WI38 (cell line): ENCODE data around the gene ECPAS.

Experiments used
- H3K4me3 ChIP-seq: 2 replicates; pipeline ENCODE4 v1.5.1; 2011; ENCODE audit warnings: low read depth, mild to moderate bottlenecking, control low read depth, low read length
- CTCF ChIP-seq: IDR thresholded peaks from 2 replicates; pipeline ENCODE4 v1.5.1; 2012; ENCODE audit warnings: low read depth, mild to moderate bottlenecking, control low read depth, low read length

ECPAS gene

GRCh38 chr9:111366978-111367377 is 117.2 kb downstream of the ECPAS start:
- no peak overlapping the region for H3K4me3 ChIP-seq
- no peak for TF ChIP-seq CTCF

GRCh38 chr9:111362526-111362925 is 121.7 kb downstream of the ECPAS start:
- no peak overlapping the region for H3K4me3 ChIP-seq
- TF ChIP-seq CTCF = no peak

DNA sequence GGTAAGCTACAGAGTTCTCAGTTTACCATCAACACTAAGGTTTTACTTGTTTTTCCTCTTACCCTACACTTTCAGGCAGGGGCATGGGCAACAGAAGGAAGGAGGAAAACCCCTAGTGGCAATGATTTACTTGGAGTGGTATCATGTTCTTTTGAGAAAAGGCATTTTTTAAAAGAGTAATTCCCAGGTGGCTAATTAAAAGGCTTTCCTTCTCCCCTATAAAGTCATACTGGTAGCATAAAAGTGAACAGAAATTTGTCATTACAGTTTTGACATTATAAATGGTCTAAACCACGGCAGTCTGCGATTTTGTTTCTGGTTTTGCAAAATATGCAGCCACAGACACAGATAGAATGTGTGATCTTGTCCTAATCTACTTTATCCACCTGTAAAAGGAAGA is 123.3 kb downstream of the ECPAS start:
- H3K4me3 ChIP-seq = no peak overlapping the region
- no peak for TF ChIP-seq CTCF

- H3K4me3 ChIP-seq = peak overlapping the region; percentile 44
- TF ChIP-seq CTCF = no peak
Observed at GRCh38 chr9:111356481-111357244, 127.5 kb downstream of the ECPAS start.

DNA sequence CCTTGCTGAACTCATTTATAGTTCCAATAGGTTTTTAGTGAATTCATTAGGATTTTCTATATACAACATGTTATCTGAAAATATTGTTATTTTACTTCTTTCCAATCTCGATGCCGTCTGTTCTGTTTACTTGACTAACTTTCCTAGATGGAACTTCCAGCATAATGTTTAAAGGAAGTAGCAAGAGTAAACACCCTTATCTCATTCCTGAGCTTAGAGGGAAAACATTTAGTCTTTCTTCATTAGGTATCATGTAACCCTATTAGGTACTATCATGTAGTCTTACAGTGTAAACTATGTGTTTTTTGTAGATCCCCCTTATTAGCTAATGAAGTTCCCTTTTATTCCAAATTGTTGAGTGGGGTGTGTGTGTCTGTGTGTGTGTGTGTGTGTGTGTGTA is 131.6 kb downstream of the ECPAS start:
- H3K4me3 ChIP-seq = no peak overlapping the region
- no peak for TF ChIP-seq CTCF

DNA sequence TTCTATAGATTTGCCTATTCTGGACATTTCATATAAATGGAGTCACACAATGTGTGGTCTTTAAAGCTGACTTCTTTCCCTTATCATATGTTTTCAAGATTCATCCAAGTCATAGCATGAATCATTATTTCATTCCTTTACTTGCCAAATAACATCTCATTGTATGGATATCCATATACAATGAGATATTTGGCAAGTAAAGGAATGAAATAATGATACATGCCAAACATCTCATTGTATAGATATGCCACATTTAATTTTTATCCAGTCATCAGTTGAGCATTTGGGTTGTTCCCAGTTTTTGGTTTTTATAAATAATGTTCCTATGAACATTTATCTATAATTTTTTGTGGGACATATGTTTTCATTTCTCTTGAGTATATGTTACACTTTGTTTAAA is 133.6 kb downstream of the ECPAS start:
- TF ChIP-seq CTCF = no peak

GRCh38 chr9:111349766-111350165 is 134.4 kb downstream of the ECPAS start:
- TF ChIP-seq CTCF = no peak

More for the DNA sequence above, 133.6 kb downstream of the ECPAS start:
- H3K4me3 ChIP-seq = no peak overlapping the region

More at GRCh38 chr9:111349766-111350165, 134.4 kb downstream of the ECPAS start:
- H3K4me3 ChIP-seq = no peak overlapping the region
